Small intestine (tissue), 7 donors: ENCODE measurements around the gene AFAP1. TPM values are rescaled to one million over a fixed set of nuclear protein-coding genes. Genes with fewer than 3 reads are reported as not detected.

Experiments used
- DNase-seq, 2 donors: peaks; one replicate each; pipeline versions ENCODE4 v3.0.0 to v3.0.0-alpha.2; 2013
- FAIRE-seq: peaks from 2 replicates; lab custom pipeline; 2012; peaks lifted over from hg19 to GRCh38; lab: Jason Lieb, UNC
- H3K27ac ChIP-seq, 3 donors: one replicate each; pipeline ENCODE4 v1.5.1; 2013; ENCODE audit warnings: low read length in 2 of 3, mild to moderate bottlenecking in 2 of 3, control low read depth in 1 of 3, inconsistent platforms in 1 of 3, low read depth in 1 of 3, moderate library complexity in 1 of 3
- H3K27me3 ChIP-seq, 3 donors: one replicate each; pipeline ENCODE4 v1.6.1; 2013; ENCODE audit warnings: low read length in 3 of 3, inconsistent platforms in 1 of 3; ENCODE audit not compliant: control insufficient read depth in 3 of 3, insufficient read depth in 3 of 3
- H3K36me3 ChIP-seq, 3 donors: one replicate each; pipeline ENCODE4 v1.6.1; 2013; ENCODE audit warnings: low read length in 3 of 3, inconsistent platforms in 1 of 3, low read depth in 1 of 3, mild to moderate bottlenecking in 1 of 3, moderate library complexity in 1 of 3; ENCODE audit not compliant: control insufficient read depth in 3 of 3, insufficient read depth in 2 of 3
- H3K4me1 ChIP-seq, 3 donors: one replicate each; pipeline ENCODE4 v1.6.1; 2013; ENCODE audit warnings: low read length in 2 of 3, inconsistent platforms in 1 of 3, low read depth in 1 of 3, mild to moderate bottlenecking in 1 of 3, moderate library complexity in 1 of 3; ENCODE audit not compliant: control insufficient read depth in 3 of 3, insufficient read depth in 2 of 3
- H3K4me3 ChIP-seq, 3 donors: one replicate each; pipeline ENCODE4 v1.5.1; 2013; ENCODE audit warnings: low read length in 3 of 3, control low read depth in 1 of 3, inconsistent platforms in 1 of 3, low read depth in 1 of 3, mild to moderate bottlenecking in 1 of 3, moderate library complexity in 1 of 3
- H3K9me3 ChIP-seq, 2 donors: one replicate each; pipeline ENCODE4 v1.6.1; 2013; ENCODE audit warnings: low read depth in 1 of 2, low read length in 1 of 2; ENCODE audit not compliant: control insufficient read depth in 2 of 2, insufficient read depth in 1 of 2
- WGBS, 3 donors: extraction: QIAGEN DNeasy Blood & Tissue Kit; methylation state at CpG; one replicate each; pipeline ENCODE4 v1.1.7; 2013; 5-methylcytosine and 5-hydroxymethylcytosine counted together
- polyA plus RNA-seq, 4 donors: library from polyadenylated mRNA; stranded (reverse) in 3 of 4; unstranded in 1 of 4; fragments of 200-250 nt in 3 of 4; fragments of 120-200 nt in 1 of 4; gene quantifications; one replicate each; pipeline versions ENCODE4 v1.2.1 to v1.2.3, GENCODE V29; 2013
- donor health status: healthy with polysubstance abuse.
- donor health status: control.
- donor health status: control.
- donor health status: Bipolar disorder and iron deficiency.
- donor health status: healthy.

AFAP1 gene
- polyA plus RNA-seq, 4 donors: 2.2 to 14.0 (median 6.7) TPM

- no peak overlapping the region for H3K27ac ChIP-seq
- H3K4me3 ChIP-seq: no peak overlapping the region
- DNase-seq: no peak
- no peaks in the 10 kb centered on the region for H3K27me3 ChIP-seq
- no peaks in the 10 kb centered on the region for H3K4me1 ChIP-seq
- no peak for FAIRE-seq
- peaks cover 2 to 42% (median 5%) of the 10 kb centered on the region in 3 donors for H3K36me3 ChIP-seq
- no peaks in the 10 kb centered on the region for H3K9me3 ChIP-seq
- 80 to 92% (median 82%) methylated on average over 8 of the region's 8 CpGs for WGBS, 3 donors
These were observed 147.0 kb downstream of the AFAP1 start for GRCh38 chr4:7792616-7793015.

DNA sequence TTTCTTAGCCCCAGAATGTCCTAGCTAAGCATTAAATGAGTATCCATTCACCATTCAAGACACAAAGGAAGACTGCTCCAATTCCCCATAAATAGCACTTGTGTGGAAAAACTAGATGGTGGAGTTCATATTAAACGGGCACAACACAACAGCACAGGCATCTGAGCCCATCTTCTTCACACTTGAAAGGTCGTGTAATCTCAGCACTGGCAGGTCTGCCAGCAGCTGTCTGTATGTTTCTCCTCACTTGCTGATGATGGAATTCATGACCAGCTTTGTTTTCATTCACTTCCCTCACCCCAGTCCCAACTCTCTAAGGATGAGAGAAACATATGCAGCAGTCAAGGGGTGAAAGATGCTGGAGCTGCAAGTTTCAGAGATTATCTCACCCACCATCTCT, 148.7 kb downstream of the AFAP1 start:
- 64 to 76% (median 68%) methylated on average over 2 of the region's 2 CpGs for WGBS, 3 donors
- no peak for DNase-seq
- Histone ChIP-seq H3K4me1 (no peaks in the 10 kb centered on the region), H3K27ac (no peak overlapping the region), H3K27me3 (no peaks in the 10 kb centered on the region), H3K4me3 (no peak overlapping the region), H3K9me3 (no peaks in the 10 kb centered on the region), H3K36me3 (peaks cover 2 to 51% (median 3%) of the 10 kb centered on the region in 3 donors)
- no peak for FAIRE-seq

GRCh38 chr4:7790023-7790422, 149.6 kb downstream of the AFAP1 start:
- H3K4me3 ChIP-seq: no peak overlapping the region
- 67 to 74% (median 67%) methylated on average over 2 of the region's 2 CpGs for WGBS, 3 donors
- H3K9me3 ChIP-seq: no peaks in the 10 kb centered on the region
- H3K36me3 ChIP-seq: peaks cover 2 to 60% (median 3%) of the 10 kb centered on the region in 3 donors
- no peaks in the 10 kb centered on the region for H3K27me3 ChIP-seq
- H3K4me1 ChIP-seq: no peaks in the 10 kb centered on the region
- DNase-seq: no peak
- no peak for FAIRE-seq
- no peak overlapping the region for H3K27ac ChIP-seq

DNA sequence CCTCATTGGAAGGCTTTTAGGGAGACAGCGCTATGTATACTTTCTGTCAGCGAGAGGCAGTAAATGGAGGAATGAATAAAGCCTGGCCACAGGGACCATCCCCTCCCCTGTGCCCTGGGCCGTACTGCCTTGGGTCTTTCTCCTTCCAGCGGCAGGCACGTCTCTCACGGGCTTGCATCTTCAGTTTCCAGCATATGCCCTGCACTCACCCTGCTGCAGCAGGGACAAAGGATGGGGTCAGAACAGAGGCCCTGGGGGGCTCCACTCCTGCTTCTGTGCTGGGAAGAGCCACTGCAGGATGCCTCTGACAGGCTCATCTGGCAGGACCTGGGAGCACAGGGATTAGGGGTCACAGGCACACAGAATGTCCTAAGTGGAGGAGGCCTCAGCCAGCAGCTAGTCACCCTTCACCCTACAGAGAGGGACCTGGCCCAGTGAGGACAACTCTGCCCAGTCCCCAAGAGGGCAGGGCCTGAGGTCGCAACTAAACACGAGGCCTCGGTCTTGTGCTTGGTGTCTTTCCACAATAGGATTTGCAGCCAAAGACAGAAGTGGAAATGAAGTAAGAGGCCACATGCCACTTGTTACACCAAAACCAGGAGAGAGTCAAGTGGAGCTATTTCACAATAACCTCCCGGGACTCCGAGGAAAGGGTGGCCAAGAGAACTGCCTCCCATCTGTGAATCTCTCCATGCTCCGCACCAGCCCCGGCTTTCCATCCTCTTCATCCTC, 150.8 kb downstream of the AFAP1 start:
- no peaks in the 10 kb centered on the region for H3K27me3 ChIP-seq
- no peaks in the 10 kb centered on the region for H3K4me1 ChIP-seq
- peaks cover 3 to 66% (median 4%) of the 10 kb centered on the region in 3 donors for H3K36me3 ChIP-seq
- FAIRE-seq (no peak), DNase-seq (no peak)
- no peak overlapping the region for H3K4me3 ChIP-seq
- H3K27ac ChIP-seq: no peak overlapping the region
- no peaks in the 10 kb centered on the region for H3K9me3 ChIP-seq
- 81 to 93% (median 90%) methylated on average over 12 to 13 of the region's 13 CpGs for WGBS, 3 donors

- H3K9me3 ChIP-seq: no peaks in the 10 kb centered on the region
- DNase-seq: no peak
- H3K27ac ChIP-seq: no peak overlapping the region
- peaks cover 3 to 63% (median 4%) of the 10 kb centered on the region in 3 donors for H3K36me3 ChIP-seq
- no peak overlapping the region for H3K4me3 ChIP-seq
- 94 to 98% (median 95%) methylated on average over 17 of the region's 17 CpGs for WGBS, 3 donors
- no peaks in the 10 kb centered on the region for H3K4me1 ChIP-seq
- H3K27me3 ChIP-seq: no peaks in the 10 kb centered on the region
- no peak for FAIRE-seq
These were observed 151.5 kb downstream of the AFAP1 start for GRCh38 chr4:7788193-7788592.

- Histone ChIP-seq H3K36me3 (peaks cover under 1 to 62% (median 4%) of the 10 kb centered on the region in 3 donors), H3K9me3 (no peaks in the 10 kb centered on the region), H3K4me3 (no peak overlapping the region), H3K27me3 (no peaks in the 10 kb centered on the region), H3K27ac (no peak overlapping the region), H3K4me1 (no peaks in the 10 kb centered on the region)
- no peak for FAIRE-seq
- WGBS, 3 donors: 92 to 97% (median 95%) methylated on average over 25 to 30 of the region's 30 CpGs
- no peak for DNase-seq
These were observed 151.9 kb downstream of the AFAP1 start for GRCh38 chr4:7787681-7788141.

DNA sequence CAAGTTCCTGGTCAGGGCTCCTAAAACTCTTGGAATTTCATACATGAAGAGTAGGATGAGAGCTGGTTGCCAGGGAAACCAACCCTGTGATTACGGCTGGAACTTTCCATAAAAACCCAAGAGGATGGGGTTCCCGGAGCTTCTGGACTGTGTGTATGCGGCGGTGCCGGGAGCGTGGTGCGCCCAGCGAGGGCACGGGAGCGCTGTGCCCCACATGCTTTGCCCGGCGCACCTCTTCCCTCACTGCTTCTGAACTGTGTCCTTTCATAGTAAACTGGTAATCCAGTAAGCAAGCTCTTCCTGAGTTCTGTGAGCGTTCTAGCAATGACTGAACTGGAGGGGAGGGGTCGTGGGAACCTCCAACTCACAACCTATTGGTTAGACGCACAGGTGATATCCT, 152.6 kb downstream of the AFAP1 start:
- no peaks in the 10 kb centered on the region for H3K27me3 ChIP-seq
- WGBS, 3 donors: 94 to 96% (median 95%) methylated on average over 15 of the region's 15 CpGs
- no peak overlapping the region for H3K4me3 ChIP-seq
- no peaks in the 10 kb centered on the region for H3K9me3 ChIP-seq
- FAIRE-seq: no peak
- H3K36me3 ChIP-seq: peaks cover 0 to 58% (median 4%) of the 10 kb centered on the region in 3 donors
- H3K4me1 ChIP-seq: peaks cover 0 to 1% (median 0%) of the 10 kb centered on the region in 3 donors
- no peak overlapping the region for H3K27ac ChIP-seq
- DNase-seq: no peak

DNA sequence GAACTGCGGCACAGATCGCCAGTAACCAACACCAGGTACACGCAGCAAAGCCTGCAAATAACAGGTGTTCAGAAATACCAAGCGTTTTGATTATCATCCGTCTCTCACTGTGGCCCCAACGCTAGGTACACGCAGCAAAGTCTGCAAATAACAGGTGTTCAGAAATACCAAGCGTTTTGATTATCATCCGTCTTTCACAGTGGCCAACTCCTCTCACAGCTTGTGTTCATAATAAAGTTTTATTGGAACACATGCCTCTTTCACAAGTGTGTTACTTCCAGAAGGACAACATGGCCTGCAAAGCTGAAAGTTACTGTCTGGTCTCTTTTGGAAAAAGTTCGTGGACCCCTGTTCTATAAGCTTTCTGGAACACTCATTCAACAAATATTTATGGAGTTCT, 153.1 kb downstream of the AFAP1 start:
- FAIRE-seq (no peak), DNase-seq (no peak)
- peaks cover 0 to 60% (median 4%) of the 10 kb centered on the region in 3 donors for H3K36me3 ChIP-seq

More for the DNA sequence above, 153.1 kb downstream of the AFAP1 start:
- H3K9me3 ChIP-seq: no peaks in the 10 kb centered on the region
- H3K27me3 ChIP-seq: no peaks in the 10 kb centered on the region
- H3K4me1 ChIP-seq: peaks cover 0 to 4% (median 0%) of the 10 kb centered on the region in 3 donors
- 82 to 90% (median 87%) methylated on average over 10 of the region's 10 CpGs for WGBS, 3 donors
- no peak overlapping the region for H3K27ac ChIP-seq
- H3K4me3 ChIP-seq: no peak overlapping the region
